ENCODE data around the gene DPF3. TPM values are rescaled to one million over a fixed set of nuclear protein-coding genes. Genes with fewer than 3 reads are reported as not detected.

The DPF3 gene
- total RNA-seq, 4 donors from 2014 or later = 1.1 to 4.7 (median 1.8) TPM

DNA sequence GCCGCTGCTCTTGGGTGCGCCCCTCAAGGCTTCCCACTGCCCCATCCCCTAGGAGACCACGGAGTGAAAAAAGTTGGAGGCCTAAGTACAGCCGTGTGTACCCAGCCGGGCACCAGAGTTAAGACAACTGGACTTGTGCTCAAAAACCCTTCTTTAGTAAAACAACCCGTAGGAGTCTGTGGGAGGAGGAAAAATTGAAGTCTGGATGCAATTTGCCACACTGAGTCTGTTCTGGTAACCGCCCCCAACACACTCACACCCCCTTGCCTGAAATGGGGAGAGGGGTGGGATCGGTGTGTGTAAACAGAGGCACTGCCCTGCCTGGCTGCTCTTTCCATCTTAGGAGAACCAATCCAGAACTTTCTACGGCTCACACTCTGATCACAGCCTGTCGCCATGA lies 41.7 kb downstream of the DPF3 start:
- intact Hi-C loops (cut with DNase I; ENCODE audit: low total_unique reads) = no loop called here
- TF ChIP-seq, protein P1, sequence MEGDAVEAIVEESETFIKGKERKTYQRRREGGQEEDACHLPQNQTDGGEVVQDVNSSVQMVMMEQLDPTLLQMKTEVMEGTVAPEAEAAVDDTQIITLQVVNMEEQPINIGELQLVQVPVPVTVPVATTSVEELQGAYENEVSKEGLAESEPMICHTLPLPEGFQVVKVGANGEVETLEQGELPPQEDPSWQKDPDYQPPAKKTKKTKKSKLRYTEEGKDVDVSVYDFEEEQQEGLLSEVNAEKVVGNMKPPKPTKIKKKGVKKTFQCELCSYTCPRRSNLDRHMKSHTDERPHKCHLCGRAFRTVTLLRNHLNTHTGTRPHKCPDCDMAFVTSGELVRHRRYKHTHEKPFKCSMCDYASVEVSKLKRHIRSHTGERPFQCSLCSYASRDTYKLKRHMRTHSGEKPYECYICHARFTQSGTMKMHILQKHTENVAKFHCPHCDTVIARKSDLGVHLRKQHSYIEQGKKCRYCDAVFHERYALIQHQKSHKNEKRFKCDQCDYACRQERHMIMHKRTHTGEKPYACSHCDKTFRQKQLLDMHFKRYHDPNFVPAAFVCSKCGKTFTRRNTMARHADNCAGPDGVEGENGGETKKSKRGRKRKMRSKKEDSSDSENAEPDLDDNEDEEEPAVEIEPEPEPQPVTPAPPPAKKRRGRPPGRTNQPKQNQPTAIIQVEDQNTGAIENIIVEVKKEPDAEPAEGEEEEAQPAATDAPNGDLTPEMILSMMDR (IDR thresholded peaks at IDR 0.05) = no peak
- no peak for TF ChIP-seq POLR2A (IDR thresholded peaks at IDR 0.05)
- no peak overlapping the region for H3K4me3 ChIP-seq (ENCODE audit: low read depth, poor library complexity, severe bottlenecking)
- DNase-seq (ENCODE audit: low spot score in 2 of 2) = no peak
- WGBS, 2 donors = 87 to 88% methylated on average over 10 of the region's 10 CpGs

DNA sequence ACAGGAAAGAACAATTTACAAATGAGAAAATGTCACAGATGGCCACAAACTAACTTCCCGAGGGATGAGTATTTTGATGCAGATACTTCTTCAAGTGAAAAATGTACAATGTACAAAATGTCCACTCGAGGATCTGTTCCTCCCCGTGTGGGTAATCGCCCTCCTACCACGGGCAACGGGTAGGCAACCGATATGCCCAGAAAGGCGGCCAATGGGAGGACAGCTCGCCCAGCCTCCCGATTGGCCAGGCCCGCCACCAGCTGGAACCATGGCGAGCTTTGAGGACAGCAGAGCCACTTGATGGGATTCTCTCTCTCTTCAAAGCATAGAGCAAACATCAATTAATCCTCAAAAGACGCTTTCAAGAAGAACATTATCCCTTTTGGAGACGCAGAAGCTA lies 42.3 kb downstream of the DPF3 start:
- no peak overlapping the region for H3K4me3 ChIP-seq (ENCODE audit: low read depth, poor library complexity, severe bottlenecking)
- WGBS, 2 donors = 81 to 84% methylated on average over 14 of the region's 14 CpGs
- no peak for TF ChIP-seq POLR2A (IDR thresholded peaks at IDR 0.05)
- TF ChIP-seq, protein P1 (IDR thresholded peaks at IDR 0.05) = no peak
- DNase-seq (ENCODE audit: low spot score in 2 of 2) = no peak
- intact Hi-C loops (cut with DNase I; ENCODE audit: low total_unique reads) = no loop called here

DNA sequence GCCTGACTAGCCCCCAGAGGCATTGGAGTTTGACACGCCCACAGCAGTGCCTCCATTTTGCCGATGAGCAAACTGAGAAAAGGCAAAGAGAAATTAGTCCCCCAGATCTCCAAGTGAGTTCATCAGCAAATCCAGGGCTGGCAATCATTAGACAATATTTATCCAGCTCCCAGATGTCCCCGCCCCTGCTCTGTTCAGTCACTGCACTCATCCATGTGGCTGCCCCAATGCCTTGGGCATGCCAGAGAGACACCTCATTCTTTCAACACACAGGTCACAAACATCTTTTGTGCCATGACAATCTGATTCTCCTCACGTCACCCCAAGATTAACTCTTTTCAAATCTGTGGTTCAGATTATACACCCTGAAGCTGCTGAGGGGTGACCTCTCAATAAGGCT lies 43.5 kb downstream of the DPF3 start:
- H3K4me3 ChIP-seq (ENCODE audit: low read depth, poor library complexity, severe bottlenecking) = no peak overlapping the region
- TF ChIP-seq, protein P1 (IDR thresholded peaks at IDR 0.05) = no peak
- TF ChIP-seq POLR2A (IDR thresholded peaks at IDR 0.05) = no peak
- WGBS, 2 donors = 82 to 88% methylated on average over 4 of the region's 4 CpGs
- no peak for DNase-seq (ENCODE audit: low spot score in 2 of 2)
- intact Hi-C loops (cut with DNase I; ENCODE audit: low total_unique reads) = no loop called here

DNA sequence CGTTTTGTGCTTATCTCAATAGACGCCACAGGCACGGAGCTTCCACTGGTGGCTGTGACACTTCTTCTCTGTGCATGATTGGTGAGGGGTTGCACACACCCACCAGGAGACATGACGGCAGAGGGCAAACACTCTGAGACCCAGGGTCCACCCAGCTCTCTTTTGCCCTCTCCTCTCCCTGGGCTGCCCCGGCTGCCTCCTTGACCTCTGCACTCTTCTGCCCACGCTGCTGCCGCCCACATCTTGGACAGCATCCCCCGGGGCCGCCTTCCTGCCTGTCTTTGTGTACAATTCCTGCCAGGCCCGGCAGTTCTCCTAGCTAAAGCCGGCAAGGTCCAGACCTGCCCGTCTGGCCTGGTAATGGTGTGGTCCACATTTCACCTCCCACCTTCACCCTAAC lies 44.7 kb downstream of the DPF3 start:
- no peak for DNase-seq (ENCODE audit: low spot score in 2 of 2)
- no peak overlapping the region for H3K4me3 ChIP-seq (ENCODE audit: low read depth, poor library complexity, severe bottlenecking)
- intact Hi-C loops (cut with DNase I; ENCODE audit: low total_unique reads) = no loop called here
- TF ChIP-seq, protein P1 (IDR thresholded peaks at IDR 0.05) = no peak
- TF ChIP-seq POLR2A (IDR thresholded peaks at IDR 0.05) = no peak
- 63 to 69% methylated on average over 12 of the region's 12 CpGs for WGBS, 2 donors

DNA sequence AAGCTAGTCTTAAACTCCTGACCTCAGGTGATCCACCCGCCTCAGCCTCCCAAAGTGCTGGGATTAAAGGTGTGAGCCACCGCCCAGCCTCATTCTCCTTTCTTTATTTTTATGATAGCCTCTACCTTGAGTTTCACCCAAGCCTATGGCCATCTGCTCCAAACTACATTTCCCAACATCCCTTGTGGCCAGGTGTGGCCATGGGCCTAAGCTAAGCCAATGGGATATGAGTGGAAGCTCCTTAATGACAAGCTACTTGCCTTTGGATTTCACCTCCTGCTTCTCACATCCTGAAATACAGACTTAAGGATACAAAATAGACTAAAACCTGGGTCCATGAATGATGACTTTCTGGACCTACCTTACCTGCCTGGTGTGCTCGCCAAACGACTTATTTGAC lies 46.2 kb downstream of the DPF3 start:
- TF ChIP-seq POLR2A (IDR thresholded peaks at IDR 0.05) = no peak
- TF ChIP-seq, protein P1 (IDR thresholded peaks at IDR 0.05) = no peak
- WGBS, 2 donors = 94 to 100% methylated on average over 4 of the region's 4 CpGs
- H3K4me3 ChIP-seq (ENCODE audit: low read depth, poor library complexity, severe bottlenecking) = no peak overlapping the region
- no peak for DNase-seq (ENCODE audit: low spot score in 2 of 2)
- intact Hi-C loops (cut with DNase I; ENCODE audit: low total_unique reads) = no loop called here

DNA sequence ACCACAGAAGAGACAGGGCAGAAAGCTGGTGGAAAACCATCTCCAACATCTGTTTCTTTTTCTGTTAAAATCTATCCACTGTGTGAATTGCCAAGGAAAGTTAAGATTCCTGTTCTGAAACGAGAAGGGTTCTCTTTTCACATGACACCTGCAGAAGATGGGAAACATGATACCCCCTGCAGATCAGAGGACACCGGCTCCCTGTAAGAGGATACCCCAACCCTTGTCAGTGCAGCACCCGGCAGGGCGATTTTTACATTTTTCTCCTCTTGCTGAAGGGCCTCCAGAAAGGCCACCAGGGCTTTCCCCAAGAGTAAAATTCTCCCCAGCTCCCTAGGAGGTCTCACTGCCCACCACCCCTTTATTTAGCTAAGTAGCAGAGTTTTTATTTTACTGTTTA lies 48.2 kb downstream of the DPF3 start:
- no peak overlapping the region for H3K4me3 ChIP-seq (ENCODE audit: low read depth, poor library complexity, severe bottlenecking)
- intact Hi-C loops (cut with DNase I; ENCODE audit: low total_unique reads) = no loop called here
- 55 to 67% methylated on average over 4 of the region's 4 CpGs for WGBS, 2 donors
- TF ChIP-seq, protein P1 (IDR thresholded peaks at IDR 0.05) = no peak
- DNase-seq (ENCODE audit: low spot score in 2 of 2) = no peak

Measured in lower leg skin (tissue), 4 donors.